HCT116 (cell line): Measurements from ENCODE around the gene SIL1. TPM values are rescaled to one million over a fixed set of nuclear protein-coding genes. Genes with fewer than 3 reads are reported as not detected.

ENCODE experiments used
- ATAC-seq: fragments of 200-7000 bp; cut with Tn5 transposase; 2 replicates; pipeline ENCODE4 v1.9.1; 2020; ENCODE audit warnings: mild to moderate bottlenecking, moderate library complexity
- BruUV-seq: library from RNA; stranded (reverse); fragments of 400-500 nt; replicated peaks from 2 replicates; lab custom pipeline; 2021; lab: Mats Ljungman, UMichigan
- CTCF ChIA-PET: fragments of 300-600 bp; sonication (Branson Sonifier 250); formaldehyde crosslinking; loops from one replicate; lab custom pipeline; 2021; ENCODE audit warnings: antibody characterized with exemption; lab: Charles Lee
- POLR2A ChIA-PET: fragments of 300-600, 350-600 bp; sonication (Branson Sonifier 250); formaldehyde crosslinking; loops from one replicate; lab custom pipeline; 2021; ENCODE audit warnings: antibody characterized with exemption; lab: Charles Lee
- RAD21 ChIA-PET, 2 experiments: fragments of 300-600 bp; sonication (Branson Sonifier 250); formaldehyde crosslinking; loops; one replicate each; lab custom pipeline; 2023; ENCODE audit warnings: low total read pairs in 2 of 2; ENCODE audit not compliant: uncharacterized antibody in 2 of 2, unreplicated experiment in 2 of 2, low non-redundant PET in 1 of 2; lab: Charles Lee
- DNase-seq: peaks from one replicate; pipeline ENCODE4 v3.0.0-alpha.2; 2010; ENCODE audit warnings: low read depth, low spot score
- H2AFZ ChIP-seq: fragments of 200-600 bp; shearing (Covaris generic), sonication (generic); 2 replicates; pipeline ENCODE4 v1.6.1; 2017; ENCODE audit warnings: low read depth, mixed run types, mixed read lengths, antibody characterized with exemption, low read length; ENCODE audit not compliant: poor library complexity, severe bottlenecking
- H3K27ac ChIP-seq: 2 replicates; pipeline ENCODE4 v1.5.1; 2012; ENCODE audit warnings: low read depth, low read length
- H3K27me3 ChIP-seq: fragments of 200-600 bp; sonication (generic); 2 replicates; pipeline ENCODE4 v1.6.1; 2016; ENCODE audit warnings: mixed run types, low read length, mixed read lengths; ENCODE audit not compliant: insufficient read depth
- H3K36me3 ChIP-seq, 2 experiments: fragments of 200-500 bp in 1 of 2; fragments of 200-600 bp in 1 of 2; sonication (Bioruptor generic) in 1 of 2; sonication (generic) in 1 of 2; 2 replicates each; pipeline versions ENCODE4 v1.5.1 to v1.6.1; 2014 to 2016; ENCODE audit warnings: low read length in 2 of 2, inconsistent platforms in 1 of 2, mixed read lengths in 1 of 2, mixed run types in 1 of 2; ENCODE audit not compliant: insufficient read depth in 2 of 2, control insufficient read depth in 1 of 2
- H3K4me1 ChIP-seq, 2 experiments: fragments of 200-600 bp in 1 of 2; sonication (generic) in 1 of 2; 2 replicates each; pipeline versions ENCODE4 v1.5.1 to v1.6.1; 2012 to 2017; ENCODE audit warnings: low read length in 2 of 2, inconsistent platforms in 1 of 2, mild to moderate bottlenecking in 1 of 2, mixed read lengths in 1 of 2, mixed run types in 1 of 2, moderate library complexity in 1 of 2; ENCODE audit not compliant: insufficient read depth in 2 of 2, control insufficient read depth in 1 of 2
- H3K4me2 ChIP-seq: fragments of 200-600 bp; sonication (generic); 2 replicates; pipeline ENCODE4 v1.6.1; 2017; ENCODE audit warnings: mixed run types, low read length, mixed read lengths
- H3K4me3 ChIP-seq, 2 experiments: fragments of 200-600 bp in 1 of 2; sonication (generic) in 1 of 2; replicated peaks in 1 of 2; 2 replicates each; pipeline ENCODE4 v1.5.1; 2011 to 2016; ENCODE audit warnings: low read length in 2 of 2, control low read depth in 1 of 2, low read depth in 1 of 2, mild to moderate bottlenecking in 1 of 2, mixed read lengths in 1 of 2, mixed run types in 1 of 2
- H3K79me2 ChIP-seq: fragments of 200-600 bp; sonication (generic); 2 replicates; pipeline ENCODE4 v1.6.1; 2017; ENCODE audit warnings: mild to moderate bottlenecking, mixed run types, low read length, moderate library complexity, mixed read lengths; ENCODE audit not compliant: insufficient read depth
- H3K9ac ChIP-seq: fragments of 200-600 bp; sonication (generic); 2 replicates; pipeline ENCODE4 v1.6.1; 2016; ENCODE audit warnings: low read length, mixed read lengths
- H3K9me2 ChIP-seq: fragments of 200-600 bp; sonication (generic), shearing (Covaris generic); 2 replicates; pipeline ENCODE4 v1.6.1; 2017; ENCODE audit warnings: mixed run types, mild to moderate bottlenecking, moderate library complexity; ENCODE audit not compliant: insufficient read depth
- H3K9me3 ChIP-seq, 2 experiments: fragments of 200-500 bp in 1 of 2; fragments of 200-600 bp in 1 of 2; sonication (Bioruptor generic) in 1 of 2; sonication (generic) in 1 of 2; 2 replicates each; pipeline ENCODE4 v1.6.1; 2014 to 2017; ENCODE audit warnings: low read length in 2 of 2, mixed read lengths in 2 of 2, inconsistent platforms in 1 of 2, low read depth in 1 of 2, mild to moderate bottlenecking in 1 of 2, mixed run types in 1 of 2, moderate library complexity in 1 of 2; ENCODE audit not compliant: control insufficient read depth in 1 of 2, insufficient read depth in 1 of 2
- H4K20me1 ChIP-seq: fragments of 200-600 bp; sonication (generic), shearing (Covaris generic); 2 replicates; pipeline ENCODE4 v1.6.1; 2017; ENCODE audit warnings: mixed run types, mild to moderate bottlenecking, moderate library complexity; ENCODE audit not compliant: insufficient read depth
- CBX3 ChIP-seq: IDR thresholded peaks from 2 replicates; pipeline ENCODE4 v1.6.1; 2012; ENCODE audit warnings: low read depth
- CEBPB ChIP-seq: IDR thresholded peaks from 2 replicates; pipeline ENCODE4 v1.6.1; 2012; ENCODE audit warnings: low read depth
- CTCF ChIP-seq, 3 experiments: fragments of 200-600 bp in 1 of 3; sonication (generic) in 1 of 3; IDR thresholded peaks in 2 of 3; conservative IDR thresholded peaks in 1 of 3; 2 replicates each; pipeline ENCODE4 v1.5.1; 2012 to 2017; ENCODE audit warnings: low read depth in 2 of 3, low read length in 2 of 3, antibody characterized with exemption in 1 of 3, borderline replicate concordance in 1 of 3, control low read depth in 1 of 3, mild to moderate bottlenecking in 1 of 3, mixed read lengths in 1 of 3, mixed run types in 1 of 3, moderate library complexity in 1 of 3; ENCODE audit not compliant: insufficient read depth in 1 of 3
- EGR1 ChIP-seq: IDR thresholded peaks from 2 replicates; pipeline ENCODE4 v1.6.1; 2012; ENCODE audit warnings: low read depth
- EZH2 ChIP-seq: fragments of 200-600 bp; sonication (generic); IDR thresholded peaks from 2 replicates; pipeline ENCODE4 v1.6.1; 2017; ENCODE audit warnings: antibody characterized with exemption, mixed run types
- EZH2phosphoT487 ChIP-seq: fragments of 200-600 bp; IDR thresholded peaks from 2 replicates; pipeline ENCODE4 v1.6.1; 2018; ENCODE audit warnings: antibody characterized with exemption, borderline replicate concordance
- FOSL1 ChIP-seq: IDR thresholded peaks from 2 replicates; pipeline ENCODE4 v1.6.1; 2012; ENCODE audit warnings: low read depth
- JUND ChIP-seq: IDR thresholded peaks from 2 replicates; pipeline ENCODE4 v1.6.1; 2012
- POLR2A ChIP-seq: IDR thresholded peaks from 2 replicates; pipeline ENCODE4 v1.7.0; 2011; ENCODE audit warnings: borderline replicate concordance; ENCODE audit not compliant: insufficient read depth, insufficient read length; ENCODE audit errors: extremely low read depth
- POLR2AphosphoS5 ChIP-seq: IDR thresholded peaks from 2 replicates; pipeline ENCODE4 v1.6.1; 2011; ENCODE audit warnings: mild to moderate bottlenecking, low read depth, low read length, moderate library complexity
- RAD21 ChIP-seq: IDR thresholded peaks from 2 replicates; pipeline ENCODE4 v1.6.1; 2012; ENCODE audit warnings: low read depth, mild to moderate bottlenecking
- SIN3A ChIP-seq: IDR thresholded peaks from 2 replicates; pipeline ENCODE4 v1.6.1; 2012; ENCODE audit warnings: low read depth
- SRF ChIP-seq: IDR thresholded peaks from 2 replicates; pipeline ENCODE4 v1.6.1; 2012; ENCODE audit warnings: low read depth
- YY1 ChIP-seq: IDR thresholded peaks from 2 replicates; pipeline ENCODE4 v1.6.1; 2011; ENCODE audit warnings: low read length, low read depth, moderate library complexity, mild to moderate bottlenecking; ENCODE audit not compliant: insufficient replicate concordance; ENCODE audit errors: extremely low read depth
- ZBTB33 ChIP-seq: IDR thresholded peaks from 2 replicates; pipeline ENCODE4 v1.6.1; 2011; ENCODE audit warnings: mild to moderate bottlenecking, low read length, moderate library complexity; ENCODE audit not compliant: insufficient replicate concordance; ENCODE audit errors: extremely low read depth
- ZFX ChIP-seq: fragments of 450-650 bp; IDR thresholded peaks from 2 replicates; pipeline ENCODE4 v1.6.1; 2017
- ZNF274 ChIP-seq: fragments of 200-500 bp; sonication (Bioruptor generic); IDR thresholded peaks from 2 replicates; pipeline ENCODE4 v1.6.1; 2014; ENCODE audit warnings: mild to moderate bottlenecking, low read depth, low read length, inconsistent platforms
- intact Hi-C: fragments of 100-400 bp; cut with micrococcal nuclease; formaldehyde crosslinking; loops from 2 replicates; pipeline ENCODE4 v1.10.0; 2022
- total RNA-seq: library from RNA; stranded (reverse); gene quantifications from one replicate; pipeline ENCODE4 v1.2.1, GENCODE V29; 2021; ENCODE audit not compliant: unreplicated experiment
- TF ChIP-seq, protein P1 (sequence below): IDR thresholded peaks from 2 replicates; pipeline ENCODE4 v1.6.1; 2012
- TF ChIP-seq, protein P2 (sequence below): IDR thresholded peaks from 2 replicates; pipeline ENCODE4 v1.6.1; 2012; ENCODE audit warnings: low read depth

Gene SIL1
- total RNA-seq, 1 experiment from 2014 or later = 34.0 TPM

DNA sequence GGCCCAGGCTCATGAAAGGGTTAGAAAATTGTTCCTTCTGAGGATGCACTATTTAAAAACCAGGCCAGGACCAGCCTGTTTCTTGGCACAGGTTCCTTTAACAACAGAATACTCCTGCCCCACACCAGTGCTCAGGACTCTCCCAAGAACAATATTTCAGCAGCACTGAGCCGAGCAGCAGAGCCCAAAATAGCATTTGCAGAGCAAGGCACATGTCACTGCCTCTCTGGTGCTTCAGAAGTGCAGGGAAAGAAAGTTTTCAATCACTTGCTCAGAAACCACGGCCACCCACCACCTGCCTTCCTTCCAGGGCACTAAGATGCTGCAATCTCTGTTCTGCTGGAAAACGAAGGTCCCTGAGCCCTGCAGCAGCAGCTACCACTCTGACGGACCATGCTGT is 77.6 kb downstream of the SIL1 start:
- H3K36me3 ChIP-seq = no peaks in the 10 kb centered on the region
- H3K9me3 ChIP-seq = no peaks in the 10 kb centered on the region
- ChIA-PET CTCF (no interaction called here), POLR2A (no interaction called here), RAD21 (no interaction called here)
- no peak overlapping the region for H3K4me2 ChIP-seq
- H3K79me2 ChIP-seq = no peaks in the 10 kb centered on the region
- H3K4me1 ChIP-seq = no peaks in the 10 kb centered on the region
- no peaks in the 10 kb centered on the region for H3K27me3 ChIP-seq
- H3K9me2 ChIP-seq = no peaks in the 10 kb centered on the region
- BruUV-seq = no TSS peak
- no peak overlapping the region for H3K27ac ChIP-seq
- intact Hi-C loops = no loop called here
- no peak overlapping the region for H2AFZ ChIP-seq
- ATAC-seq = no peak
- no peak overlapping the region for H3K9ac ChIP-seq
- no peaks in the 10 kb centered on the region for H4K20me1 ChIP-seq
- H3K4me3 ChIP-seq = no peak overlapping the region
- TF ChIP-seq POLR2A (no peak), ZFX (no peak), CTCF (IDR thresholded peaks at IDR 0.05 in 2 of 3, conservative IDR thresholded peaks at IDR 0.05 in 1 of 3; ENCODE audit: borderline replicate concordance in 1 of 3, insufficient read depth in 1 of 3, low read depth in 2 of 3, low read length in 2 of 3) (no peak), JUND (no peak), POLR2AphosphoS5 (no peak), EZH2 (no peak), ZNF274 (no peak), ZBTB33 (no peak), EGR1 (no peak), CEBPB (no peak), FOSL1 (no peak), SRF (no peak), EZH2phosphoT487 (no peak), CBX3 (no peak), RAD21 (no peak), SIN3A (no peak), YY1 (no peak)
- TF ChIP-seq, protein P1, sequence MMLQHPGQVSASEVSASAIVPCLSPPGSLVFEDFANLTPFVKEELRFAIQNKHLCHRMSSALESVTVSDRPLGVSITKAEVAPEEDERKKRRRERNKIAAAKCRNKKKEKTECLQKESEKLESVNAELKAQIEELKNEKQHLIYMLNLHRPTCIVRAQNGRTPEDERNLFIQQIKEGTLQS = no peak
- TF ChIP-seq, protein P2, sequence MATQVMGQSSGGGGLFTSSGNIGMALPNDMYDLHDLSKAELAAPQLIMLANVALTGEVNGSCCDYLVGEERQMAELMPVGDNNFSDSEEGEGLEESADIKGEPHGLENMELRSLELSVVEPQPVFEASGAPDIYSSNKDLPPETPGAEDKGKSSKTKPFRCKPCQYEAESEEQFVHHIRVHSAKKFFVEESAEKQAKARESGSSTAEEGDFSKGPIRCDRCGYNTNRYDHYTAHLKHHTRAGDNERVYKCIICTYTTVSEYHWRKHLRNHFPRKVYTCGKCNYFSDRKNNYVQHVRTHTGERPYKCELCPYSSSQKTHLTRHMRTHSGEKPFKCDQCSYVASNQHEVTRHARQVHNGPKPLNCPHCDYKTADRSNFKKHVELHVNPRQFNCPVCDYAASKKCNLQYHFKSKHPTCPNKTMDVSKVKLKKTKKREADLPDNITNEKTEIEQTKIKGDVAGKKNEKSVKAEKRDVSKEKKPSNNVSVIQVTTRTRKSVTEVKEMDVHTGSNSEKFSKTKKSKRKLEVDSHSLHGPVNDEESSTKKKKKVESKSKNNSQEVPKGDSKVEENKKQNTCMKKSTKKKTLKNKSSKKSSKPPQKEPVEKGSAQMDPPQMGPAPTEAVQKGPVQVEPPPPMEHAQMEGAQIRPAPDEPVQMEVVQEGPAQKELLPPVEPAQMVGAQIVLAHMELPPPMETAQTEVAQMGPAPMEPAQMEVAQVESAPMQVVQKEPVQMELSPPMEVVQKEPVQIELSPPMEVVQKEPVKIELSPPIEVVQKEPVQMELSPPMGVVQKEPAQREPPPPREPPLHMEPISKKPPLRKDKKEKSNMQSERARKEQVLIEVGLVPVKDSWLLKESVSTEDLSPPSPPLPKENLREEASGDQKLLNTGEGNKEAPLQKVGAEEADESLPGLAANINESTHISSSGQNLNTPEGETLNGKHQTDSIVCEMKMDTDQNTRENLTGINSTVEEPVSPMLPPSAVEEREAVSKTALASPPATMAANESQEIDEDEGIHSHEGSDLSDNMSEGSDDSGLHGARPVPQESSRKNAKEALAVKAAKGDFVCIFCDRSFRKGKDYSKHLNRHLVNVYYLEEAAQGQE = no peak
- TF ChIP-seq, all 23 proteins: peak for 0
- no peak for DNase-seq
